Transverse colon (tissue), 3 donors: ENCODE data around the gene TPSB2.

Experiments
- POLR2A ChIP-seq: fragments of 450-650 bp; IDR thresholded peaks from one replicate; pipeline ENCODE4 v1.6.1; 2016; ENCODE audit warnings: antibody characterized with exemption, mild to moderate bottlenecking, moderate library complexity
- TF ChIP-seq, protein P1 (sequence below), 5 experiments: fragments of 200-600 bp in 3 of 5; fragments of 450-650 bp in 2 of 5; sonication (generic) in 3 of 5; IDR thresholded peaks; 1 replicate in 2 of 5; 2 replicates in 3 of 5; pipeline ENCODE4 v1.5.1; 2016 to 2017; ENCODE audit warnings: antibody characterized with exemption in 5 of 5, inconsistent platforms in 3 of 5, mild to moderate bottlenecking in 2 of 5, moderate library complexity in 1 of 5

- TF ChIP-seq POLR2A: no peak
- TF ChIP-seq, protein P1, sequence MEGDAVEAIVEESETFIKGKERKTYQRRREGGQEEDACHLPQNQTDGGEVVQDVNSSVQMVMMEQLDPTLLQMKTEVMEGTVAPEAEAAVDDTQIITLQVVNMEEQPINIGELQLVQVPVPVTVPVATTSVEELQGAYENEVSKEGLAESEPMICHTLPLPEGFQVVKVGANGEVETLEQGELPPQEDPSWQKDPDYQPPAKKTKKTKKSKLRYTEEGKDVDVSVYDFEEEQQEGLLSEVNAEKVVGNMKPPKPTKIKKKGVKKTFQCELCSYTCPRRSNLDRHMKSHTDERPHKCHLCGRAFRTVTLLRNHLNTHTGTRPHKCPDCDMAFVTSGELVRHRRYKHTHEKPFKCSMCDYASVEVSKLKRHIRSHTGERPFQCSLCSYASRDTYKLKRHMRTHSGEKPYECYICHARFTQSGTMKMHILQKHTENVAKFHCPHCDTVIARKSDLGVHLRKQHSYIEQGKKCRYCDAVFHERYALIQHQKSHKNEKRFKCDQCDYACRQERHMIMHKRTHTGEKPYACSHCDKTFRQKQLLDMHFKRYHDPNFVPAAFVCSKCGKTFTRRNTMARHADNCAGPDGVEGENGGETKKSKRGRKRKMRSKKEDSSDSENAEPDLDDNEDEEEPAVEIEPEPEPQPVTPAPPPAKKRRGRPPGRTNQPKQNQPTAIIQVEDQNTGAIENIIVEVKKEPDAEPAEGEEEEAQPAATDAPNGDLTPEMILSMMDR (IDR thresholded peaks at IDR 0.05): no peak
Measured at GRCh38 chr16:1278477-1278876, 48.5 kb upstream of the TPSB2 start.
